Peyer's patch (tissue), 4 donors: ENCODE results near the gene FBXO17. TPM values are rescaled to one million over a fixed set of nuclear protein-coding genes. Genes with fewer than 3 reads are reported as not detected.

ENCODE experiments used
- DNase-seq, 3 donors: peaks; one replicate each; pipeline ENCODE4 v3.0.0-alpha.2; 2017 to 2019
- H3K27ac ChIP-seq, 4 donors: fragments of 200-600 bp; sonication (generic); one replicate each; pipeline ENCODE4 v1.5.1; 2016 to 2019
- H3K27me3 ChIP-seq, 2 donors: fragments of 200-600 bp; sonication (generic); one replicate each; pipeline ENCODE4 v1.5.1; 2019
- H3K36me3 ChIP-seq, 3 donors: fragments of 200-600 bp; sonication (generic); one replicate each; pipeline ENCODE4 v1.5.1; 2016 to 2019
- H3K4me1 ChIP-seq, 4 donors: fragments of 200-600 bp; sonication (generic); one replicate each; pipeline ENCODE4 v1.5.1; 2016 to 2019
- H3K4me3 ChIP-seq, 4 donors: fragments of 200-600 bp; sonication (generic); 1 replicate in 3 of 4; 2 replicates in 1 of 4; pipeline ENCODE4 v1.5.1; 2016 to 2019; ENCODE audit warnings: mild to moderate bottlenecking in 1 of 4
- H3K9me3 ChIP-seq, 4 donors: fragments of 200-600 bp; sonication (generic); one replicate each; pipeline ENCODE4 v1.5.1; 2016 to 2019; ENCODE audit warnings: mild to moderate bottlenecking in 1 of 4
- CTCF ChIP-seq, 6 experiments: fragments of 450-650 bp in 4 of 6; fragments of 200-600 bp in 2 of 6; sonication (generic) in 1 of 6; IDR thresholded peaks; one replicate each; pipeline ENCODE4 v1.5.1; 2017 to 2019; ENCODE audit warnings: antibody characterized with exemption in 6 of 6, mild to moderate bottlenecking in 3 of 6, moderate library complexity in 1 of 6
- POLR2A ChIP-seq, 2 donors: fragments of 450-650 bp; IDR thresholded peaks; one replicate each; pipeline ENCODE4 v1.5.1; 2017; ENCODE audit warnings: antibody characterized with exemption in 2 of 2, mild to moderate bottlenecking in 2 of 2, moderate library complexity in 2 of 2
- total RNA-seq, 4 donors: library from RNA; depleted of rRNA; stranded (reverse); fragments of >200 nt; gene quantifications; one replicate each; pipeline ENCODE4 v1.1.0, GENCODE V29; 2016

Gene FBXO17
- total RNA-seq, 4 donors from 2014 or later: 1.4 to 5.4 (median 3.9) TPM

- H3K4me1 ChIP-seq: peaks cover 0 to 10% (median 0%) of the 10 kb centered on the region in 4 donors
- H3K36me3 ChIP-seq: peaks cover 0 to 31% (median 0%) of the 10 kb centered on the region in 3 donors
- H3K4me3 ChIP-seq: no peak overlapping the region
- TF ChIP-seq CTCF (IDR thresholded peaks at IDR 0.05) (no peak), POLR2A (IDR thresholded peaks at IDR 0.05) (no peak)
- H3K27ac ChIP-seq: no peak overlapping the region
- no peak for DNase-seq
- H3K9me3 ChIP-seq: no peaks in the 10 kb centered on the region
- H3K27me3 ChIP-seq: no peaks in the 10 kb centered on the region
Measured at GRCh38 chr19:38907670-38908069, 67.9 kb downstream of the FBXO17 start.

GRCh38 chr19:38907227-38907626 lies 68.3 kb downstream of the FBXO17 start:
- Histone ChIP-seq H3K9me3 (no peaks in the 10 kb centered on the region), H3K27me3 (no peaks in the 10 kb centered on the region), H3K27ac (no peak overlapping the region), H3K4me1 (peaks cover 0 to 10% (median 0%) of the 10 kb centered on the region in 4 donors), H3K4me3 (no peak overlapping the region), H3K36me3 (peaks cover 0 to 31% (median 0%) of the 10 kb centered on the region in 3 donors)
- no peak for TF ChIP-seq POLR2A (IDR thresholded peaks at IDR 0.05)
- no peak for TF ChIP-seq CTCF (IDR thresholded peaks at IDR 0.05)
- no peak for DNase-seq

GRCh38 chr19:38905620-38906019 lies 69.9 kb downstream of the FBXO17 start:
- Histone ChIP-seq H3K27ac (no peak overlapping the region), H3K27me3 (no peaks in the 10 kb centered on the region), H3K4me3 (no peak overlapping the region), H3K4me1 (peaks cover 0 to 20% (median 0%) of the 10 kb centered on the region in 4 donors), H3K9me3 (no peaks in the 10 kb centered on the region), H3K36me3 (peaks cover 0 to 31% (median 0%) of the 10 kb centered on the region in 3 donors)
- TF ChIP-seq CTCF (IDR thresholded peaks at IDR 0.05) (no peak), POLR2A (IDR thresholded peaks at IDR 0.05) (no peak)
- no peak for DNase-seq

- peaks cover 0 to 31% (median 0%) of the 10 kb centered on the region in 3 donors for H3K36me3 ChIP-seq
- peak in 2 of 3 donors; percentile 68 to 78 for DNase-seq
- TF ChIP-seq POLR2A (IDR thresholded peaks at IDR 0.05) (no peak), CTCF (IDR thresholded peaks at IDR 0.05) (no peak)
Measured at GRCh38 chr19:38904581-38905539, 70.7 kb downstream of the FBXO17 start.

GRCh38 chr19:38901683-38902082 lies 73.9 kb downstream of the FBXO17 start:
- no peaks in the 10 kb centered on the region for H3K9me3 ChIP-seq
- H3K4me1 ChIP-seq: peaks cover 0 to 35% (median 3%) of the 10 kb centered on the region in 4 donors
- peaks cover 0 to 17% (median 0%) of the 10 kb centered on the region in 3 donors for H3K36me3 ChIP-seq
- H3K4me3 ChIP-seq: no peak overlapping the region
- H3K27me3 ChIP-seq: no peaks in the 10 kb centered on the region
- TF ChIP-seq POLR2A (IDR thresholded peaks at IDR 0.05): no peak
- TF ChIP-seq CTCF (IDR thresholded peaks at IDR 0.05): no peak
- DNase-seq: no peak
- H3K27ac ChIP-seq: no peak overlapping the region

More at GRCh38 chr19:38904581-38905539, 70.7 kb downstream of the FBXO17 start:
- Histone ChIP-seq H3K27me3 (no peaks in the 10 kb centered on the region), H3K27ac (peak overlapping the region in 2 of 4 donors; percentile 12 to 13), H3K9me3 (no peaks in the 10 kb centered on the region), H3K4me1 (peaks cover 0 to 24% (median 0%) of the 10 kb centered on the region in 4 donors), H3K4me3 (no peak overlapping the region)
